ENCODE results near the gene KRT82. TPM values are rescaled to one million over a fixed set of nuclear protein-coding genes. Genes with fewer than 3 reads are reported as not detected.

The KRT82 gene
- total RNA-seq, 1 donor from 2014 or later, result not detected

- Mint-ChIP-seq H3K27me3 (ENCODE audit: low read depth) (no peaks in the 10 kb centered on the region), H3K4me1 (no peaks in the 10 kb centered on the region), H3K4me3 (no peak overlapping the region), H3K9me3 (no peaks in the 10 kb centered on the region), H3K27ac (ENCODE audit: unreplicated experiment) (peak overlapping the region; percentile 73), H3K36me3 (ENCODE audit: low read depth) (no peaks in the 10 kb centered on the region)
- no peak for TF ChIP-seq CTCF (conservative IDR thresholded peaks at IDR 0.05)
- DNase-seq (ENCODE audit: low read depth, low spot score), result no peak
Observed at GRCh38 chr12:52359621-52360061, 46.5 kb downstream of the KRT82 start.

GRCh38 chr12:52358575-52359350, 47.4 kb downstream of the KRT82 start:
- Mint-ChIP-seq H3K4me3 (no peak overlapping the region), H3K27me3 (ENCODE audit: low read depth) (peaks cover 6% of the 10 kb centered on the region), H3K9me3 (no peaks in the 10 kb centered on the region), H3K36me3 (ENCODE audit: low read depth) (no peaks in the 10 kb centered on the region), H3K27ac (ENCODE audit: unreplicated experiment) (no peak overlapping the region), H3K4me1 (no peaks in the 10 kb centered on the region)
- no peak for DNase-seq (ENCODE audit: low read depth, low spot score)
- no peak for TF ChIP-seq CTCF (conservative IDR thresholded peaks at IDR 0.05)

GRCh38 chr12:52356762-52357580, 49.2 kb downstream of the KRT82 start:
- Mint-ChIP-seq H3K27me3 (ENCODE audit: low read depth) (peaks cover 17% of the 10 kb centered on the region), H3K4me1 (no peaks in the 10 kb centered on the region), H3K27ac (ENCODE audit: unreplicated experiment) (no peak overlapping the region), H3K36me3 (ENCODE audit: low read depth) (no peaks in the 10 kb centered on the region), H3K9me3 (no peaks in the 10 kb centered on the region), H3K4me3 (no peak overlapping the region)
- no peak for DNase-seq (ENCODE audit: low read depth, low spot score)
- no peak for TF ChIP-seq CTCF (conservative IDR thresholded peaks at IDR 0.05)

GRCh38 chr12:52356031-52356761, 49.9 kb downstream of the KRT82 start:
- DNase-seq (ENCODE audit: low read depth, low spot score), result no peak
- no peaks in the 10 kb centered on the region for H3K36me3 Mint-ChIP-seq (ENCODE audit: low read depth)
- no peaks in the 10 kb centered on the region for H3K4me1 Mint-ChIP-seq
- no peak for TF ChIP-seq CTCF (conservative IDR thresholded peaks at IDR 0.05)
- H3K27me3 Mint-ChIP-seq (ENCODE audit: low read depth), result peaks cover 21% of the 10 kb centered on the region
- no peak overlapping the region for H3K4me3 Mint-ChIP-seq
- no peak overlapping the region for H3K27ac Mint-ChIP-seq (ENCODE audit: unreplicated experiment)
- H3K9me3 Mint-ChIP-seq, result no peaks in the 10 kb centered on the region

GRCh38 chr12:52355176-52355575, 51.0 kb downstream of the KRT82 start:
- peaks cover 23% of the 10 kb centered on the region for H3K27me3 Mint-ChIP-seq (ENCODE audit: low read depth)
- no peaks in the 10 kb centered on the region for H3K9me3 Mint-ChIP-seq
- no peak overlapping the region for H3K27ac Mint-ChIP-seq (ENCODE audit: unreplicated experiment)
- TF ChIP-seq CTCF (conservative IDR thresholded peaks at IDR 0.05), result no peak
- H3K36me3 Mint-ChIP-seq (ENCODE audit: low read depth), result no peaks in the 10 kb centered on the region
- H3K4me1 Mint-ChIP-seq, result no peaks in the 10 kb centered on the region
- no peak overlapping the region for H3K4me3 Mint-ChIP-seq
- DNase-seq (ENCODE audit: low read depth, low spot score), result no peak
